ENCODE results near the gene USF1. TPM values are rescaled to one million over a fixed set of nuclear protein-coding genes. Genes with fewer than 3 reads are reported as not detected.

USF1 gene
- total and polyA plus RNA-seq, 10 donors = 113 to 339 (median 127) TPM

- TF ChIP-seq CTCF (IDR thresholded peaks at IDR 0.05 in 8 of 11, conservative IDR thresholded peaks at IDR 0.05 in 3 of 11) = no peak
- TF ChIP-seq POLR2A (IDR thresholded peaks at IDR 0.05) = no peak
- no peak for TF ChIP-seq POLR2AphosphoS5 (IDR thresholded peaks at IDR 0.05)
- Histone ChIP-seq H3K27ac (peak overlapping the region in 1 of 8 donors; percentile 10), H3K36me3 (no peaks in the 10 kb centered on the region), H3K9me3 (no peaks in the 10 kb centered on the region), H3K27me3 (replicated peaks in 1 of 7) (no peaks in the 10 kb centered on the region), H3K4me1 (peaks cover 9 to 51% (median 35%) of the 10 kb centered on the region in 6 donors), H3K4me3 (no peak overlapping the region)
- intact Hi-C loops (cut with DNase I; ENCODE audit: low total_unique reads) = no loop called here
- WGBS, 5 donors = 70 to 77% (median 75%) methylated on average over 4 of the region's 4 CpGs
- DNase-seq = no peak
Measured at GRCh38 chr1:161008869-161009510, 36.8 kb downstream of the USF1 start.

GRCh38 chr1:161007369-161007768 is 38.4 kb downstream of the USF1 start:
- peaks cover 0 to 38% (median 19%) of the 10 kb centered on the region in 6 donors for H3K4me1 ChIP-seq
- H3K9me3 ChIP-seq = no peaks in the 10 kb centered on the region
- intact Hi-C loops (cut with DNase I; ENCODE audit: low total_unique reads) = no loop called here
- no peak overlapping the region for H3K4me3 ChIP-seq
- no peak overlapping the region for H3K27ac ChIP-seq
- TF ChIP-seq POLR2A (IDR thresholded peaks at IDR 0.05) = no peak
- TF ChIP-seq POLR2AphosphoS5 (IDR thresholded peaks at IDR 0.05) = no peak
- no peak for TF ChIP-seq CTCF (IDR thresholded peaks at IDR 0.05 in 8 of 11, conservative IDR thresholded peaks at IDR 0.05 in 3 of 11)
- no peaks in the 10 kb centered on the region for H3K36me3 ChIP-seq
- H3K27me3 ChIP-seq (replicated peaks in 1 of 7) = no peaks in the 10 kb centered on the region
- WGBS, 5 donors = 94 to 100% (median 95%) methylated on average over 2 of the region's 2 CpGs
- DNase-seq = no peak

GRCh38 chr1:161006563-161006962 is 39.2 kb downstream of the USF1 start:
- no peak overlapping the region for H3K27ac ChIP-seq
- DNase-seq = no peak
- no peaks in the 10 kb centered on the region for H3K27me3 ChIP-seq (replicated peaks in 1 of 7)
- TF ChIP-seq POLR2AphosphoS5 (IDR thresholded peaks at IDR 0.05) = no peak
- TF ChIP-seq POLR2A (IDR thresholded peaks at IDR 0.05) = no peak
- no peak for TF ChIP-seq CTCF (IDR thresholded peaks at IDR 0.05 in 8 of 11, conservative IDR thresholded peaks at IDR 0.05 in 3 of 11)
- 93 to 95% (median 94%) methylated on average over 8 of the region's 8 CpGs for WGBS, 5 donors
- H3K36me3 ChIP-seq = peaks cover 0 to 6% (median 0%) of the 10 kb centered on the region in 6 donors
- intact Hi-C loops (cut with DNase I; ENCODE audit: low total_unique reads) = no loop called here
- H3K4me3 ChIP-seq = no peak overlapping the region
- H3K9me3 ChIP-seq = no peaks in the 10 kb centered on the region
- peaks cover 0 to 38% (median 15%) of the 10 kb centered on the region in 6 donors for H3K4me1 ChIP-seq

GRCh38 chr1:161001525-161001924 is 44.3 kb downstream of the USF1 start:
- H3K36me3 ChIP-seq = peaks cover 0 to 44% (median 31%) of the 10 kb centered on the region in 6 donors

More at GRCh38 chr1:161001525-161001924, 44.3 kb downstream of the USF1 start:
- Histone ChIP-seq H3K4me3 (no peak overlapping the region), H3K4me1 (peaks cover 0 to 47% (median 19%) of the 10 kb centered on the region in 6 donors), H3K27me3 (replicated peaks in 1 of 7) (no peaks in the 10 kb centered on the region), H3K27ac (peak overlapping the region in 2 of 8 donors; percentile 20 to 28), H3K9me3 (no peaks in the 10 kb centered on the region)
- DNase-seq = no peak
- TF ChIP-seq POLR2AphosphoS5 (IDR thresholded peaks at IDR 0.05) = no peak
- no peak for TF ChIP-seq CTCF (IDR thresholded peaks at IDR 0.05 in 8 of 11, conservative IDR thresholded peaks at IDR 0.05 in 3 of 11)
- no peak for TF ChIP-seq POLR2A (IDR thresholded peaks at IDR 0.05)
- WGBS, 5 donors = 63 to 87% (median 75%) methylated on average over 5 of the region's 5 CpGs
- intact Hi-C loops (cut with DNase I; ENCODE audit: low total_unique reads) = no loop called here

Data from spleen (tissue), 11 donors.